Measurements from ENCODE around the gene HNRNPL. TPM values are rescaled to one million over a fixed set of nuclear protein-coding genes. Genes with fewer than 3 reads are reported as not detected.

HNRNPL gene
- total RNA-seq, 6 experiments from 2014 or later: 89.5 to 157 (median 102) TPM

- no peak for ATAC-seq
- Histone ChIP-seq H3K4me1 (peaks cover 0 to 82% (median 41%) of the 10 kb centered on the region in 4 donors), H3K36me3 (peaks cover 19 to 86% (median 52%) of the 10 kb centered on the region in 4 donors), H3K9me3 (no peaks in the 10 kb centered on the region), H3K27me3 (no peaks in the 10 kb centered on the region), H3K4me3 (no peak overlapping the region), H3K27ac (peak overlapping the region in 2 of 3 donors; percentile 42 to 62)
- TF ChIP-seq POLR2A (IDR thresholded peaks at IDR 0.05): no peak
- TF ChIP-seq CTCF (IDR thresholded peaks at IDR 0.05): no peak
- intact Hi-C loops (cut with DNase I): no loop called here
- 75% methylated on average over 10 of the region's 12 CpGs for WGBS (ENCODE audit: insufficient coverage, low coverage, low lambda C conversion rate, missing lambda C conversion rate)
- peak in 1 of 3 donors; percentile 5 for DNase-seq
Observed at GRCh38 chr19:38838986-38839761, 10.6 kb downstream of the HNRNPL start.

- H3K36me3 ChIP-seq: peaks cover 12 to 78% (median 45%) of the 10 kb centered on the region in 4 donors
- peak in 2 of 3 donors; percentile 21 to 38 for DNase-seq
- peak overlapping the region; percentile 42 to 81 (median 62) for H3K27ac ChIP-seq
- H3K4me1 ChIP-seq: peaks cover 0 to 74% (median 37%) of the 10 kb centered on the region in 4 donors
- no peaks in the 10 kb centered on the region for H3K27me3 ChIP-seq
- ATAC-seq: peak in 2 of 4 donors; percentile 2 to 32
- TF ChIP-seq CTCF (IDR thresholded peaks at IDR 0.05): no peak
- TF ChIP-seq POLR2A (IDR thresholded peaks at IDR 0.05): no peak
- intact Hi-C loops (cut with DNase I): no loop called here
- H3K9me3 ChIP-seq: no peaks in the 10 kb centered on the region
- H3K4me3 ChIP-seq: no peak overlapping the region
- 62% methylated on average over 3 of the region's 19 CpGs for WGBS (ENCODE audit: insufficient coverage, low coverage, low lambda C conversion rate, missing lambda C conversion rate)
Observed at GRCh38 chr19:38838208-38838985, 11.4 kb downstream of the HNRNPL start.

- TF ChIP-seq POLR2A (IDR thresholded peaks at IDR 0.05): no peak
- no peak for TF ChIP-seq CTCF (IDR thresholded peaks at IDR 0.05)
- Histone ChIP-seq H3K36me3 (peaks cover 10 to 71% (median 41%) of the 10 kb centered on the region in 4 donors), H3K4me1 (peaks cover 0 to 70% (median 36%) of the 10 kb centered on the region in 4 donors), H3K9me3 (no peaks in the 10 kb centered on the region), H3K4me3 (no peak overlapping the region), H3K27me3 (no peaks in the 10 kb centered on the region), H3K27ac (peak overlapping the region; percentile 37 to 81 (median 62))
- peak; percentile 24 to 57 (median 51) for ATAC-seq
- intact Hi-C loops (cut with DNase I): no loop called here
- WGBS (ENCODE audit: insufficient coverage, low coverage, low lambda C conversion rate, missing lambda C conversion rate): 53% methylated on average over 3 of the region's 7 CpGs
- peak in 2 of 3 donors; percentile 17 to 51 for DNase-seq
Observed at GRCh38 chr19:38837656-38838121, 12.1 kb downstream of the HNRNPL start.

GRCh38 chr19:38836983-38837626 is 12.7 kb downstream of the HNRNPL start:
- no peak for TF ChIP-seq POLR2A (IDR thresholded peaks at IDR 0.05)
- no peak for TF ChIP-seq CTCF (IDR thresholded peaks at IDR 0.05)
- Histone ChIP-seq H3K27ac (peak overlapping the region; percentile 37 to 81 (median 62)), H3K4me1 (peaks cover 0 to 69% (median 37%) of the 10 kb centered on the region in 4 donors), H3K9me3 (no peaks in the 10 kb centered on the region), H3K4me3 (no peak overlapping the region), H3K27me3 (no peaks in the 10 kb centered on the region), H3K36me3 (peaks cover 10 to 65% (median 41%) of the 10 kb centered on the region in 4 donors)
- DNase-seq: peak in 1 of 3 donors; percentile 38
- 65% methylated on average over 2 of the region's 6 CpGs for WGBS (ENCODE audit: insufficient coverage, low coverage, low lambda C conversion rate, missing lambda C conversion rate)
- no peak for ATAC-seq
- intact Hi-C loops (cut with DNase I): no loop called here
